ENCODE data around the gene CDC16. TPM values are rescaled to one million over a fixed set of nuclear protein-coding genes. Genes with fewer than 3 reads are reported as not detected.

CDC16 gene
- total and polyA plus RNA-seq, 9 of the 15 experiments (the other 6 are each of a cell fraction or from before 2014, with no cell fraction given), result 23.2 to 102 (median 51.6) TPM

- TF ChIP-seq BRD4 (IDR thresholded peaks at IDR 0.05) (no peak), ILK (tag; IDR thresholded peaks at IDR 0.05; ENCODE audit: borderline replicate concordance, low read depth) (no peak), ZNF12 (CRISPR knock-in tag; IDR thresholded peaks at IDR 0.05) (no peak), ZBTB5 (IDR thresholded peaks at IDR 0.05) (no peak), HNRNPK (IDR thresholded peaks at IDR 0.05; ENCODE audit: low read depth, low read length, poor library complexity, severe bottlenecking) (peak; percentile 76), ZBTB26 (CRISPR knock-in tag; IDR thresholded peaks at IDR 0.05) (no peak), ETS1 (conservative IDR thresholded peaks at IDR 0.05; ENCODE audit: control insufficient read depth, low read depth, low read length) (peak; percentile 64; the same call in 1 of the 2 replicates), HDGF (IDR thresholded peaks at IDR 0.05) (no peak), ZBTB43 (CRISPR knock-in tag; IDR thresholded peaks at IDR 0.05) (no peak), ZNF707 (CRISPR knock-in tag; conservative IDR thresholded peaks at IDR 0.05) (no peak), ZNF175 (CRISPR knock-in tag; IDR thresholded peaks at IDR 0.05; ENCODE audit: low read depth) (no peak), SNRNP70 (optimal IDR thresholded peaks at IDR 0.05; ENCODE audit: low read depth, low read length) (no peak), FOXJ2 (tag; IDR thresholded peaks at IDR 0.05) (no peak), ZBTB49 (CRISPR knock-in tag; IDR thresholded peaks at IDR 0.05; ENCODE audit: borderline replicate concordance) (no peak), ZNF449 (CRISPR knock-in tag; IDR thresholded peaks at IDR 0.05) (no peak), ZNF511 (CRISPR knock-in tag; IDR thresholded peaks at IDR 0.05) (no peak)
These were observed 46.8 kb downstream of the CDC16 start, which contains the start of gene UPF3A (continued) for GRCh38 chr13:114281351-114282040.
